Measurements from ENCODE around the gene RAI2.

The RAI2 gene

GRCh38 chrX:17813277-17813676 is 47.8 kb downstream of the RAI2 start:
- no peak for DNase-seq (ENCODE audit: low read depth)
- H3K4me3 ChIP-seq (ENCODE audit: control insufficient read depth, low read depth, low read length): no peak overlapping the region
- no peak for TF ChIP-seq CTCF (IDR thresholded peaks at IDR 0.05; ENCODE audit: control insufficient read depth, insufficient read depth, low read depth, low read length, missing control alignments)

DNA sequence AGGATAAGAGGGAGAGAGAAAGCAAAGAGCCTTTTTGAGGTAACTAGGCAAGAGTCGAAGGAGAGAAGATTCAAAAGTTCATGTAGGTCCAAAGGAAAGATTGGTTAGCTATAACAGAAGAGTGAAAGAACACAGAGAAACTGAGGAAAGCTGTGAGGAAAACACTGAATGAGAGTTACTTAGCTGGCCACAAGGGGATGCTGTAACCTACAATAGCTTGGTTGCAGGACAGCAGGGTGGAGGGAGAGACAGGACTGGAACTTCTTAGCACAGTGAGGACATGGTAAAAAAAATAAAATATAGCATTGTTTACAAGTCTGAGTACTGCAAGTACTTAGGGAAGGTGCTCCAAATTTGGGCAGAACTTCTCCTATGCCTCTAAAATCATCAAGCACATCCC is 48.3 kb downstream of the RAI2 start:
- no peak overlapping the region for H3K4me3 ChIP-seq (ENCODE audit: control insufficient read depth, low read depth, low read length)
- TF ChIP-seq CTCF (IDR thresholded peaks at IDR 0.05; ENCODE audit: control insufficient read depth, insufficient read depth, low read depth, low read length, missing control alignments): peak; percentile 51
- DNase-seq (ENCODE audit: low read depth): no peak

DNA sequence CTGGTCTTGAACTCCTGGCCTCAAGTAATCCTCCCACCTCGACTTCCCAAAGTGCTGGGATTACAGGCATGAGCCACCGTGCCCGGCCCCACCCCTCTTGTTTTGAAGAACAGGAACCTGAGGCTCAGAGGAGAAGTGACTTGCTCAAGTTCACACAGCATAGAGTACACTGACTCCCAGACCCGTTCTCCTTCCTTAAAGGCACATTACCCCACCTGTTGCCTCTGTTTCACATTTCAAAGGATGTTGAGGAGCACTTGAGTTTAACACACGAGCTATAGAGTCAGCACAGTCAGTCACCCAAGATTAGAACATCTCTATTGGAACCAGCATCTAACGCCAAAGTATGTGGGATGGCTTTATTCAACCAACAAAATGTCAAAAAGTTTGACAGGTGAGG is 51.1 kb downstream of the RAI2 start:
- DNase-seq (ENCODE audit: low read depth): no peak
- TF ChIP-seq CTCF (IDR thresholded peaks at IDR 0.05; ENCODE audit: control insufficient read depth, insufficient read depth, low read depth, low read length, missing control alignments): no peak
- H3K4me3 ChIP-seq (ENCODE audit: control insufficient read depth, low read depth, low read length): no peak overlapping the region

- TF ChIP-seq CTCF (IDR thresholded peaks at IDR 0.05; ENCODE audit: control insufficient read depth, insufficient read depth, low read depth, low read length, missing control alignments): no peak
- no peak for DNase-seq (ENCODE audit: low read depth)
- H3K4me3 ChIP-seq (ENCODE audit: control insufficient read depth, low read depth, low read length): no peak overlapping the region
Measured at GRCh38 chrX:17809273-17809672, 51.8 kb downstream of the RAI2 start.

DNA sequence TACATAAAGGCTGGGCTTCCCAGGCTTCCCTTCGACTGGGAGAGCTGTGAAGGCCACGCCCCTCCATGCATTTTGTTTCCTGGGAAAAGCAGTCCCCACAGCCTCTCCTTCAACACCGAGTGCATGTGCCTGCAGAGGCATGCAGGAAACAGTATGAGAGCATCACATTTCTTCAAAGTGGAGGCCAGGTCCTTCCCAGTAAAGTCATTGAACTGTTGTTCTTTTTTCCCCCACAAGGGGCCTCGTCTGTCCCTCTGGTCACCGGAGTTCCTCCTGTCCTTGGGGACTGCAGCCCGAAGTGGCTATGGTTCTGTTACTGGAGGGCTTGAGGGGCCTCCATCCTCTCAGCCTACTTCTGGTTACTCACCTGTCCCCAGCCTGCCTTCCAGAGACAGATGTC is 56.0 kb downstream of the RAI2 start:
- H3K4me3 ChIP-seq (ENCODE audit: control insufficient read depth, low read depth, low read length): no peak overlapping the region
- DNase-seq (ENCODE audit: low read depth): no peak
- TF ChIP-seq CTCF (IDR thresholded peaks at IDR 0.05; ENCODE audit: control insufficient read depth, insufficient read depth, low read depth, low read length, missing control alignments): peak; percentile 11

GRCh38 chrX:17803449-17803848 is 57.6 kb downstream of the RAI2 start:
- no peak overlapping the region for H3K4me3 ChIP-seq (ENCODE audit: control insufficient read depth, low read depth, low read length)
- TF ChIP-seq CTCF (IDR thresholded peaks at IDR 0.05; ENCODE audit: control insufficient read depth, insufficient read depth, low read depth, low read length, missing control alignments): no peak
- DNase-seq (ENCODE audit: low read depth): no peak

GRCh38 chrX:17802756-17803155 is 58.3 kb downstream of the RAI2 start:
- no peak overlapping the region for H3K4me3 ChIP-seq (ENCODE audit: control insufficient read depth, low read depth, low read length)
- no peak for TF ChIP-seq CTCF (IDR thresholded peaks at IDR 0.05; ENCODE audit: control insufficient read depth, insufficient read depth, low read depth, low read length, missing control alignments)
- no peak for DNase-seq (ENCODE audit: low read depth)
